Measurements from ENCODE around the gene PIP4P1. TPM values are rescaled to one million over a fixed set of nuclear protein-coding genes. Genes with fewer than 3 reads are reported as not detected.

Gene PIP4P1
- total and polyA plus RNA-seq, 9 of the 15 experiments (the other 6 are each of a cell fraction or from before 2014, with no cell fraction given): 5.3 to 20.9 (median 10.7) TPM

DNA sequence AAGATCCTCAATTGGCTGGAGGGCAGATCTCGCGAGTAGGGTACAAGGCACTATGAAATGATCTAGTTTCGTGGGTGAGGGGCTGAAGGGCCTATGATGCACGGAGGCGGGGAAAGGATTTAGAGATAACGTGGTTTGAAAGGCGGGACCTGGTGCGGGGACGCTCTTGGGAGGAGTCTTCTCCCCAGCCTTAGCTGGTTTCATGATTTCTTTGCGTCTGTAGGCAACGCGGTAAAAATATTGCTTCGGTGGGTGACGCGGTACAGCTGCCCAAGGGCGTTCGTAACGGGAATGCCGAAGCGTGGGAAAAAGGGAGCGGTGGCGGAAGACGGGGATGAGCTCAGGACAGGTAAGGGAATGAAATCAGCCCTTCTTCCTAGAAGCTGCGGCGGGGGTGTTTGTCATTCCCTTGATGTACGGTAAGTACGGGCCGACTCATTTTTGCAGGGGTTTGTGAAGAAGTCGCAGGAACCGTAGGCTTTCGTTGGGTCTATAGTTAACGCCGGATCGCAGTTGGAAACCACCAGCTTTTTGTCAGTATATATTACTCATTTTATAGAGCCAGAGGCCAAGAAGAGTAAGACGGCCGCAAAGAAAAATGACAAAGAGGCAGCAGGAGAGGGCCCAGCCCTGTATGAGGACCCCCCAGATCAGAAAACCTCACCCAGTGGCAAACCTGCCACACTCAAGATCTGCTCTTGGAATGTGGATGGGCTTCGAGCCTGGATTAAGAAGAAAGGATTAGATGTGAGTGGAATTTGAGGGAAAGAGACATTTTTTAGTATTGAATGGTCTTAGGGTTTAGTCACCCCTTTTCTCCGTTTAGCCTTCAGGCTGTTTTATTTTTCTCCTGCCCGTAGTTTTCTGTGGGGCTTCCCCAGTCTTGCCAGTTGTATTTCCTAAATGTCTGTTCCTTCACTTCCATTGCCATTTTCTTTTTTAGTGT lies 5.6 kb downstream of the PIP4P1 start (continued):
- TF ChIP-seq, protein P1, sequence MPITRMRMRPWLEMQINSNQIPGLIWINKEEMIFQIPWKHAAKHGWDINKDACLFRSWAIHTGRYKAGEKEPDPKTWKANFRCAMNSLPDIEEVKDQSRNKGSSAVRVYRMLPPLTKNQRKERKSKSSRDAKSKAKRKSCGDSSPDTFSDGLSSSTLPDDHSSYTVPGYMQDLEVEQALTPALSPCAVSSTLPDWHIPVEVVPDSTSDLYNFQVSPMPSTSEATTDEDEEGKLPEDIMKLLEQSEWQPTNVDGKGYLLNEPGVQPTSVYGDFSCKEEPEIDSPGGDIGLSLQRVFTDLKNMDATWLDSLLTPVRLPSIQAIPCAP (CRISPR knock-in tag; IDR thresholded peaks at IDR 0.05; ENCODE audit: borderline replicate concordance): no peak
- no peak for TF ChIP-seq PHTF2 (CRISPR knock-in tag; IDR thresholded peaks at IDR 0.05)
- TF ChIP-seq ZNF174 (CRISPR knock-in tag; IDR thresholded peaks at IDR 0.05): no peak
- TF ChIP-seq MAFK (IDR thresholded peaks at IDR 0.05; ENCODE audit: low read length): no peak
- no peak for TF ChIP-seq KHSRP (IDR thresholded peaks at IDR 0.05)
- TF ChIP-seq HMG20B (CRISPR knock-in tag; IDR thresholded peaks at IDR 0.05): no peak
- no peak for TF ChIP-seq TCF7 (IDR thresholded peaks at IDR 0.05; ENCODE audit: borderline replicate concordance)
- TF ChIP-seq, protein P2, sequence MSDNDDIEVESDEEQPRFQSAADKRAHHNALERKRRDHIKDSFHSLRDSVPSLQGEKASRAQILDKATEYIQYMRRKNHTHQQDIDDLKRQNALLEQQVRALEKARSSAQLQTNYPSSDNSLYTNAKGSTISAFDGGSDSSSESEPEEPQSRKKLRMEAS (CRISPR knock-in tag; IDR thresholded peaks at IDR 0.05): peak; percentile 63
- TF ChIP-seq PHF8 (IDR thresholded peaks at IDR 0.05; ENCODE audit: borderline replicate concordance, low read length): peak; percentile 6; the same call in 1 of the 2 replicates
- TF ChIP-seq, protein P3, sequence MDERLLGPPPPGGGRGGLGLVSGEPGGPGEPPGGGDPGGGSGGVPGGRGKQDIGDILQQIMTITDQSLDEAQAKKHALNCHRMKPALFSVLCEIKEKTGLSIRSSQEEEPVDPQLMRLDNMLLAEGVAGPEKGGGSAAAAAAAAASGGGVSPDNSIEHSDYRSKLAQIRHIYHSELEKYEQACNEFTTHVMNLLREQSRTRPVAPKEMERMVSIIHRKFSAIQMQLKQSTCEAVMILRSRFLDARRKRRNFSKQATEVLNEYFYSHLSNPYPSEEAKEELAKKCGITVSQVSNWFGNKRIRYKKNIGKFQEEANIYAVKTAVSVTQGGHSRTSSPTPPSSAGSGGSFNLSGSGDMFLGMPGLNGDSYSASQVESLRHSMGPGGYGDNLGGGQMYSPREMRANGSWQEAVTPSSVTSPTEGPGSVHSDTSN (CRISPR knock-in tag; IDR thresholded peaks at IDR 0.05; ENCODE audit: low read depth): no peak
- TF ChIP-seq, protein P3 (tag; conservative IDR thresholded peaks at IDR 0.05; ENCODE audit: low read depth): no peak
- no peak for TF ChIP-seq KLF16 (IDR thresholded peaks at IDR 0.05)
- TF ChIP-seq BACH1 (tag; IDR thresholded peaks at IDR 0.05): no peak
- no peak; the same call in none of the 2 replicates for TF ChIP-seq HDAC2 (IDR thresholded peaks at IDR 0.05)
- TF ChIP-seq NFATC3 (IDR thresholded peaks at IDR 0.05): no peak
- no peak for TF ChIP-seq NFIX (CRISPR knock-in tag; IDR thresholded peaks at IDR 0.05; ENCODE audit: low read depth)
- no peak for TF ChIP-seq PYGO2 (tag; IDR thresholded peaks at IDR 0.05)
- TF ChIP-seq PHB2 (IDR thresholded peaks at IDR 0.05; ENCODE audit: low read depth): no peak
- TF ChIP-seq XRCC3 (IDR thresholded peaks at IDR 0.05): no peak
- no peak for TF ChIP-seq KAT7 (CRISPR knock-in tag; IDR thresholded peaks at IDR 0.05; ENCODE audit: borderline replicate concordance)
- no peak for TF ChIP-seq MEIS2 (IDR thresholded peaks at IDR 0.05; ENCODE audit: partially characterized antibody)
- no peak for TF ChIP-seq HLTF (IDR thresholded peaks at IDR 0.05)
- TF ChIP-seq EHMT2 (IDR thresholded peaks at IDR 0.05): no peak
- no peak for TF ChIP-seq ZNF354B (CRISPR knock-in tag; IDR thresholded peaks at IDR 0.05)
- TF ChIP-seq MECOM (CRISPR knock-in tag; IDR thresholded peaks at IDR 0.05): no peak
- TF ChIP-seq ZNF311 (CRISPR knock-in tag; IDR thresholded peaks at IDR 0.05): no peak
- TF ChIP-seq MCM5 (IDR thresholded peaks at IDR 0.05; ENCODE audit: low read depth): no peak
